ENCODE data around the gene GLCCI1.

DNA sequence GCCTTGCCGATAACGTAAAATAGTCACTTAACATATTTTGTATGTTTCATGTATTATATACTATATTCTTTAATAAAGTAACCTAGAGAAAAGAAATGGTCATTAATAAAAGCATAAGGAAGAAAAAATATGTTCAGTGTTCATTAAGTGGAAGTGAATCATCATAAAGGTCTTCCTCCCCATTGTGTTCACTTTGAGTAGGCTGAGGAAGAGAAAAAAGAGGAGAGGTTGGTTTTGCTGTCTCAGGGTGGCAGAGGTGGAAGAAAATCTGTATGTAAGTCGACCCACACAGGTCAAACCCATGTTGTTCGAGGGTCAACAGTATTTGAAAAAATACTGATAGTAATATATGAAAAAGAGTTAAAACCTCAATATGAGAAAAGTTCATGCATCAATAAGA lies 90.3 kb downstream of the GLCCI1 start:
- TF ChIP-seq POLR2AphosphoS5 (IDR thresholded peaks at IDR 0.05), result no peak
- TF ChIP-seq POLR2A (IDR thresholded peaks at IDR 0.05), result no peak
- TF ChIP-seq, protein P1, sequence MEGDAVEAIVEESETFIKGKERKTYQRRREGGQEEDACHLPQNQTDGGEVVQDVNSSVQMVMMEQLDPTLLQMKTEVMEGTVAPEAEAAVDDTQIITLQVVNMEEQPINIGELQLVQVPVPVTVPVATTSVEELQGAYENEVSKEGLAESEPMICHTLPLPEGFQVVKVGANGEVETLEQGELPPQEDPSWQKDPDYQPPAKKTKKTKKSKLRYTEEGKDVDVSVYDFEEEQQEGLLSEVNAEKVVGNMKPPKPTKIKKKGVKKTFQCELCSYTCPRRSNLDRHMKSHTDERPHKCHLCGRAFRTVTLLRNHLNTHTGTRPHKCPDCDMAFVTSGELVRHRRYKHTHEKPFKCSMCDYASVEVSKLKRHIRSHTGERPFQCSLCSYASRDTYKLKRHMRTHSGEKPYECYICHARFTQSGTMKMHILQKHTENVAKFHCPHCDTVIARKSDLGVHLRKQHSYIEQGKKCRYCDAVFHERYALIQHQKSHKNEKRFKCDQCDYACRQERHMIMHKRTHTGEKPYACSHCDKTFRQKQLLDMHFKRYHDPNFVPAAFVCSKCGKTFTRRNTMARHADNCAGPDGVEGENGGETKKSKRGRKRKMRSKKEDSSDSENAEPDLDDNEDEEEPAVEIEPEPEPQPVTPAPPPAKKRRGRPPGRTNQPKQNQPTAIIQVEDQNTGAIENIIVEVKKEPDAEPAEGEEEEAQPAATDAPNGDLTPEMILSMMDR (IDR thresholded peaks at IDR 0.05), result no peak
